Memory B cell (primary cell): ENCODE data around the gene NUP42.
A peak's percentile ranks its signal among the peaks of the same experiment; 100 is the strongest.
"Not testable (repeated sequence)": the region's sequence is repeated elsewhere in the genome, so short reads cannot be mapped to it uniquely, and the experiment has no call there.

ENCODE experiments used
- ATAC-seq: fragments of 150-1000 bp; cut with Tn5 transposase; 2 replicates; pipeline ENCODE4 v1.10.0; 2021; ENCODE audit warnings: low read depth, mild to moderate bottlenecking, moderate library complexity
- DNase-seq, 2 donors: peaks; one replicate each; pipeline ENCODE4 v3.0.0; 2022; ENCODE audit warnings: low spot score in 2 of 2
- H3K27ac Mint-ChIP-seq: one replicate; pipeline ENCODE4 v1.8.0; 2022; ENCODE audit warnings: mild to moderate bottlenecking, moderate library complexity, mixed read lengths
- H3K27me3 Mint-ChIP-seq: one replicate; pipeline ENCODE4 v1.8.0; 2022; ENCODE audit warnings: mixed read lengths
- H3K36me3 Mint-ChIP-seq: one replicate; pipeline ENCODE4 v1.8.0; 2022; ENCODE audit warnings: mild to moderate bottlenecking, mixed read lengths
- H3K4me1 Mint-ChIP-seq: one replicate; pipeline ENCODE4 v1.8.0; 2022; ENCODE audit warnings: mixed read lengths
- H3K4me3 Mint-ChIP-seq: one replicate; pipeline ENCODE4 v1.8.0; 2022; ENCODE audit warnings: mild to moderate bottlenecking, moderate library complexity, mixed read lengths
- H3K9me3 Mint-ChIP-seq: one replicate; pipeline ENCODE4 v1.8.0; 2022; ENCODE audit warnings: mixed read lengths

NUP42 gene

GRCh38 chr7:23184709-23185359, 3.0 kb downstream of the NUP42 start:
- H3K4me3 Mint-ChIP-seq: no peak overlapping the region
- no peaks in the 10 kb centered on the region for H3K27me3 Mint-ChIP-seq
- H3K27ac Mint-ChIP-seq: no peak overlapping the region
- no peak for ATAC-seq
- H3K4me1 Mint-ChIP-seq: peaks cover 18% of the 10 kb centered on the region
- DNase-seq: no peak
- peaks cover 4% of the 10 kb centered on the region for H3K36me3 Mint-ChIP-seq
- H3K9me3 Mint-ChIP-seq: no peaks in the 10 kb centered on the region

GRCh38 chr7:23185980-23186379, 4.1 kb downstream of the NUP42 start:
- H3K36me3 Mint-ChIP-seq: peaks cover 7% of the 10 kb centered on the region
- no peak overlapping the region for H3K4me3 Mint-ChIP-seq
- DNase-seq: no peak
- ATAC-seq: no peak
- H3K27ac Mint-ChIP-seq: no peak overlapping the region
- no peaks in the 10 kb centered on the region for H3K9me3 Mint-ChIP-seq
- peaks cover 21% of the 10 kb centered on the region for H3K4me1 Mint-ChIP-seq
- H3K27me3 Mint-ChIP-seq: no peaks in the 10 kb centered on the region

- DNase-seq (no peak), ATAC-seq (no peak)
- no peak overlapping the region for H3K27ac Mint-ChIP-seq
- H3K36me3 Mint-ChIP-seq: peaks cover 18% of the 10 kb centered on the region
- no peak overlapping the region for H3K4me3 Mint-ChIP-seq
- H3K4me1 Mint-ChIP-seq: peaks cover 8% of the 10 kb centered on the region
- H3K9me3 Mint-ChIP-seq: no peaks in the 10 kb centered on the region
- no peaks in the 10 kb centered on the region for H3K27me3 Mint-ChIP-seq
Measured at GRCh38 chr7:23191022-23191421, 9.2 kb downstream of the NUP42 start.

- not testable (repeated sequence) for DNase-seq, H3K27me3 Mint-ChIP-seq, H3K27ac Mint-ChIP-seq, H3K4me1 Mint-ChIP-seq, H3K4me3 Mint-ChIP-seq, ATAC-seq, H3K9me3 Mint-ChIP-seq
- H3K36me3 Mint-ChIP-seq: peaks cover 24% of the 10 kb centered on the region
Measured at GRCh38 chr7:23193650-23194227, 11.9 kb downstream of the NUP42 start.

GRCh38 chr7:23196306-23196705, 14.5 kb downstream of the NUP42 start:
- ATAC-seq (no peak), DNase-seq (no peak)
- Mint-ChIP-seq H3K9me3 (no peaks in the 10 kb centered on the region), H3K36me3 (peaks cover 30% of the 10 kb centered on the region), H3K4me3 (no peak overlapping the region), H3K4me1 (no peaks in the 10 kb centered on the region), H3K27ac (peak overlapping the region; percentile 8), H3K27me3 (no peaks in the 10 kb centered on the region)

- not testable (repeated sequence) for H3K27ac Mint-ChIP-seq, H3K4me1 Mint-ChIP-seq, H3K9me3 Mint-ChIP-seq, ATAC-seq, DNase-seq, H3K27me3 Mint-ChIP-seq, H3K4me3 Mint-ChIP-seq
- peaks cover 26% of the 10 kb centered on the region for H3K36me3 Mint-ChIP-seq
Measured at GRCh38 chr7:23197745-23198144, 15.9 kb downstream of the NUP42 start.

- Mint-ChIP-seq H3K9me3 (no peaks in the 10 kb centered on the region), H3K4me3 (no peak overlapping the region), H3K27ac (no peak overlapping the region), H3K36me3 (peaks cover 31% of the 10 kb centered on the region), H3K27me3 (no peaks in the 10 kb centered on the region), H3K4me1 (no peaks in the 10 kb centered on the region)
- ATAC-seq: no peak
- DNase-seq: no peak
Measured at GRCh38 chr7:23200331-23200730, 18.5 kb downstream of the NUP42 start.

- Mint-ChIP-seq H3K36me3 (peaks cover 17% of the 10 kb centered on the region), H3K27me3 (peaks cover 2% of the 10 kb centered on the region), H3K9me3 (no peaks in the 10 kb centered on the region), H3K4me1 (peaks cover 3% of the 10 kb centered on the region), H3K27ac (no peak overlapping the region), H3K4me3 (no peak overlapping the region)
- DNase-seq: no peak
- ATAC-seq: no peak
Measured at GRCh38 chr7:23204241-23204640, 22.4 kb downstream of the NUP42 start.

GRCh38 chr7:23205577-23205908, 23.7 kb downstream of the NUP42 start:
- H3K27ac Mint-ChIP-seq: no peak overlapping the region
- DNase-seq: no peak
- H3K36me3 Mint-ChIP-seq: peaks cover 10% of the 10 kb centered on the region
- no peaks in the 10 kb centered on the region for H3K9me3 Mint-ChIP-seq
- H3K4me3 Mint-ChIP-seq: no peak overlapping the region
- H3K27me3 Mint-ChIP-seq: peaks cover 2% of the 10 kb centered on the region
- ATAC-seq: no peak
- peaks cover 3% of the 10 kb centered on the region for H3K4me1 Mint-ChIP-seq

- DNase-seq (no peak), ATAC-seq (peak; percentile 48)
- no peak overlapping the region for H3K4me3 Mint-ChIP-seq
- no peak overlapping the region for H3K27ac Mint-ChIP-seq
- H3K9me3 Mint-ChIP-seq: no peaks in the 10 kb centered on the region
- H3K36me3 Mint-ChIP-seq: peaks cover 9% of the 10 kb centered on the region
- peaks cover 3% of the 10 kb centered on the region for H3K4me1 Mint-ChIP-seq
- H3K27me3 Mint-ChIP-seq: peaks cover 5% of the 10 kb centered on the region
Measured at GRCh38 chr7:23205909-23206767, 24.3 kb downstream of the NUP42 start.

GRCh38 chr7:23207021-23207420, 25.2 kb downstream of the NUP42 start:
- Mint-ChIP-seq H3K4me1 (peaks cover 3% of the 10 kb centered on the region), H3K9me3 (no peaks in the 10 kb centered on the region), H3K4me3 (no peak overlapping the region), H3K27me3 (peaks cover 5% of the 10 kb centered on the region), H3K27ac (no peak overlapping the region), H3K36me3 (peaks cover 8% of the 10 kb centered on the region)
- DNase-seq (no peak), ATAC-seq (no peak)

GRCh38 chr7:23207884-23208283, 26.0 kb downstream of the NUP42 start:
- ATAC-seq (no peak), DNase-seq (no peak)
- no peak overlapping the region for H3K4me3 Mint-ChIP-seq
- peaks cover 3% of the 10 kb centered on the region for H3K4me1 Mint-ChIP-seq
- H3K27me3 Mint-ChIP-seq: peaks cover 7% of the 10 kb centered on the region
- H3K27ac Mint-ChIP-seq: no peak overlapping the region
- H3K36me3 Mint-ChIP-seq: peaks cover 8% of the 10 kb centered on the region
- no peaks in the 10 kb centered on the region for H3K9me3 Mint-ChIP-seq

GRCh38 chr7:23208316-23208715, 26.5 kb downstream of the NUP42 start:
- no peak for ATAC-seq
- no peaks in the 10 kb centered on the region for H3K9me3 Mint-ChIP-seq
- H3K36me3 Mint-ChIP-seq: peaks cover 5% of the 10 kb centered on the region
- no peak overlapping the region for H3K4me3 Mint-ChIP-seq
- H3K27ac Mint-ChIP-seq: no peak overlapping the region
- DNase-seq: no peak
- peaks cover 3% of the 10 kb centered on the region for H3K4me1 Mint-ChIP-seq
- H3K27me3 Mint-ChIP-seq: peaks cover 7% of the 10 kb centered on the region

- peaks cover 3% of the 10 kb centered on the region for H3K4me1 Mint-ChIP-seq
- peaks cover 12% of the 10 kb centered on the region for H3K27me3 Mint-ChIP-seq
- ATAC-seq (no peak), DNase-seq (no peak)
- H3K36me3 Mint-ChIP-seq: no peaks in the 10 kb centered on the region
- no peak overlapping the region for H3K4me3 Mint-ChIP-seq
- H3K9me3 Mint-ChIP-seq: no peaks in the 10 kb centered on the region
- H3K27ac Mint-ChIP-seq: no peak overlapping the region
Measured at GRCh38 chr7:23210506-23210905, 28.7 kb downstream of the NUP42 start.
